GM19238 (cell line): ENCODE measurements around the gene GLCE.

ENCODE experiments used
- DNase-seq: peaks from one replicate; pipeline ENCODE4 v3.0.0; 2011; ENCODE audit warnings: low spot score; ENCODE audit not compliant: insufficient read length

The GLCE gene

GRCh38 chr15:69200832-69201745 lies 40.7 kb downstream of the GLCE start:
- no peak for DNase-seq

GRCh38 chr15:69206079-69206478 lies 45.6 kb downstream of the GLCE start:
- DNase-seq, result no peak

- DNase-seq, result no peak
These were observed 49.2 kb downstream of the GLCE start for GRCh38 chr15:69209661-69210060.

- no peak for DNase-seq
These were observed 50.1 kb downstream of the GLCE start for GRCh38 chr15:69210574-69210973.

- DNase-seq, result no peak
These were observed 53.4 kb downstream of the GLCE start for GRCh38 chr15:69213786-69214185.

- no peak for DNase-seq
These were observed 55.0 kb downstream of the GLCE start for GRCh38 chr15:69215314-69216035.

- DNase-seq, result no peak
These were observed 56.9 kb downstream of the GLCE start for GRCh38 chr15:69217381-69217780.

GRCh38 chr15:69219690-69220089 lies 59.3 kb downstream of the GLCE start:
- DNase-seq, result no peak

GRCh38 chr15:69222002-69222474 lies 61.6 kb downstream of the GLCE start:
- no peak for DNase-seq

GRCh38 chr15:69223083-69223813 lies 62.8 kb downstream of the GLCE start:
- no peak for DNase-seq

- DNase-seq, result no peak
These were observed 63.9 kb downstream of the GLCE start for GRCh38 chr15:69224383-69224782.

GRCh38 chr15:69225355-69226022 lies 65.1 kb downstream of the GLCE start:
- no peak for DNase-seq

GRCh38 chr15:69226023-69226355 lies 65.6 kb downstream of the GLCE start:
- no peak for DNase-seq

- DNase-seq, result no peak
These were observed 71.7 kb downstream of the GLCE start for GRCh38 chr15:69232144-69232543.

- DNase-seq, result no peak
These were observed 72.3 kb downstream of the GLCE start for GRCh38 chr15:69232765-69233164.

- no peak for DNase-seq
These were observed 74.2 kb downstream of the GLCE start for GRCh38 chr15:69234676-69235075.

- DNase-seq, result no peak
These were observed 76.1 kb downstream of the GLCE start for GRCh38 chr15:69236505-69236904.

GRCh38 chr15:69237718-69238117 lies 77.3 kb downstream of the GLCE start:
- no peak for DNase-seq

GRCh38 chr15:69244798-69245197 lies 84.4 kb downstream of the GLCE start:
- no peak for DNase-seq

- DNase-seq, result no peak
These were observed 92.7 kb downstream of the GLCE start for GRCh38 chr15:69253156-69253555.

- DNase-seq, result no peak
These were observed 105.0 kb downstream of the GLCE start for GRCh38 chr15:69265347-69265955.
